GM12878 (cell line): ENCODE data around the gene CA9. TPM values are rescaled to one million over a fixed set of nuclear protein-coding genes. Genes with fewer than 3 reads are reported as not detected.

Experiments used
- ATF2 ChIP-seq: IDR thresholded peaks from 2 replicates; pipeline ENCODE4 v1.6.1; 2012; ENCODE audit warnings: low read length, inconsistent platforms
- CEBPB ChIP-seq, 2 experiments: fragments of 150-350 bp in 1 of 2; IDR thresholded peaks; 2 replicates each; pipeline ENCODE4 v1.6.1; 2012 to 2014; ENCODE audit warnings: low read depth in 2 of 2, low read length in 2 of 2, borderline replicate concordance in 1 of 2, inconsistent platforms in 1 of 2
- CHD4 ChIP-seq: fragments of 200-600 bp; sonication (generic); IDR thresholded peaks from 2 replicates; pipeline ENCODE4 v1.6.1; 2016; ENCODE audit warnings: mild to moderate bottlenecking
- FOXK2 ChIP-seq: fragments of 450-650 bp; IDR thresholded peaks from 2 replicates; pipeline ENCODE4 v1.6.1; 2017; ENCODE audit warnings: mild to moderate bottlenecking, moderate library complexity
- FOXM1 ChIP-seq: IDR thresholded peaks from 2 replicates; pipeline ENCODE4 v1.6.1; 2012; ENCODE audit warnings: low read depth, mild to moderate bottlenecking, inconsistent platforms, low read length, moderate library complexity
- GATAD2B ChIP-seq: fragments of 450-650 bp; conservative IDR thresholded peaks from 2 replicates; pipeline ENCODE4 v1.6.1; 2017; ENCODE audit warnings: low read depth, mild to moderate bottlenecking, moderate library complexity
- IKZF1 ChIP-seq: fragments of 450-650 bp; conservative IDR thresholded peaks from 2 replicates; pipeline ENCODE4 v1.6.1; 2017; ENCODE audit warnings: antibody characterized with exemption, mild to moderate bottlenecking
- IRF5 ChIP-seq: fragments of 450-650 bp; IDR thresholded peaks from 2 replicates; pipeline ENCODE4 v1.6.1; 2017; ENCODE audit warnings: borderline replicate concordance
- MAX ChIP-seq: IDR thresholded peaks from 2 replicates; pipeline ENCODE4 v1.6.1; 2012; ENCODE audit warnings: low read depth, low read length, improper control_type of control experiment
- MLLT1 ChIP-seq: fragments of 450-650 bp; IDR thresholded peaks from 2 replicates; pipeline ENCODE4 v1.6.1; 2016; ENCODE audit warnings: mild to moderate bottlenecking
- PRDM15 ChIP-seq: fragments of 450-650 bp; formaldehyde crosslinking; IDR thresholded peaks from 2 replicates; pipeline ENCODE4 v1.4.0; 2020; ENCODE audit warnings: mild to moderate bottlenecking, moderate library complexity
- SREBF2 ChIP-seq: IDR thresholded peaks from 2 replicates; pipeline ENCODE4 v1.6.1; 2012; ENCODE audit warnings: mild to moderate bottlenecking, low read length
- USF1 ChIP-seq: IDR thresholded peaks from 2 replicates; pipeline ENCODE4 v1.6.1; 2011; ENCODE audit warnings: borderline replicate concordance, low read depth, mild to moderate bottlenecking, moderate library complexity, mixed read lengths, low read length; ENCODE audit not compliant: insufficient read depth; ENCODE audit errors: extremely low read length
- ZBTB33 ChIP-seq: fragments of 450-650 bp; IDR thresholded peaks from 2 replicates; pipeline ENCODE4 v1.6.1; 2017; ENCODE audit warnings: mild to moderate bottlenecking
- ZNF217 ChIP-seq: fragments of 450-650 bp; IDR thresholded peaks from 2 replicates; pipeline ENCODE4 v1.6.1; 2017; ENCODE audit warnings: antibody characterized with exemption, mild to moderate bottlenecking
- ZNF24 ChIP-seq: fragments of 450-650 bp; IDR thresholded peaks from 2 replicates; pipeline ENCODE4 v1.6.1; 2017; ENCODE audit warnings: antibody characterized with exemption, mild to moderate bottlenecking
- ZNF274 ChIP-seq: IDR thresholded peaks from one replicate; pipeline ENCODE4 v1.8.0; 2011; ENCODE audit not compliant: insufficient read length, insufficient read depth
- ZNF384 ChIP-seq: IDR thresholded peaks from 2 replicates; pipeline ENCODE4 v1.6.1; 2012; ENCODE audit warnings: low read depth, mild to moderate bottlenecking, low read length, improper control_type of control experiment, borderline replicate concordance
- polyA plus RNA-seq, 11 experiments: library from polyadenylated mRNA; depleted of rRNA in 4 of 11; unstranded in 6 of 11; stranded (reverse) in 5 of 11; fragments of >200 nt; fragmentation: Nextera tagmentation in 4 of 11; fragmentation: Illumina TruSeq in 1 of 11; extraction: Ambion mirVana in 4 of 11; extraction: Trizol in 1 of 11; gene quantifications; 1 replicate in 1 of 11; 2 replicates in 10 of 11; pipeline versions ENCODE4 v1.2.1 to v1.2.3, GENCODE V29; 2011 to 2016; ENCODE audit warnings: inconsistent platforms in 2 of 11, missing spikeins in 2 of 11, low read depth in 1 of 11
- total RNA-seq, 4 experiments: library from RNA; depleted of rRNA in 3 of 4; stranded (reverse); fragments of >200 nt in 3 of 4; fragmentation: Illumina TruSeq in 1 of 4; extraction: Trizol in 1 of 4; gene quantifications; 2 replicates each; pipeline versions ENCODE4 v1.2.1 to v1.2.3, GENCODE V29; 2013 to 2021

Gene CA9
- total and polyA plus RNA-seq, 10 of the 15 experiments (the other 5 are each of a cell fraction or from before 2014, with no cell fraction given), result 0.53 to 6.6 (median 1.2) TPM

GRCh38 chr9:35657546-35658136, 16.1 kb upstream of the CA9 start, which contains the start of gene RMRP (continued):
- TF ChIP-seq ZNF217 (no peak; the same call in none of the 2 replicates), MAX (peak; percentile 99), CEBPB (IDR thresholded peaks at IDR 0.05; ENCODE audit: borderline replicate concordance in 1 of 2, low read depth in 2 of 2, low read length in 2 of 2) (no peak), CHD4 (no peak; the same call in 1 of the 2 replicates), ZBTB33 (peak; percentile 39; the same call in 1 of the 2 replicates), PRDM15 (CRISPR knock-in tag) (no peak), ZNF274 (no peak), ZNF24 (peak; percentile 99), ATF2 (no peak), IKZF1 (peak; percentile 100), ZNF384 (no peak), USF1 (peak; percentile 34), MLLT1 (peak; percentile 87), GATAD2B (peak; percentile 95; the same call in 1 of the 2 replicates), FOXK2 (peak; percentile 55; the same call in 1 of the 2 replicates), FOXM1 (no peak), SREBF2 (peak; percentile 96), IRF5 (no peak)
